SU-DHL-6 (cell line): ENCODE measurements around the gene ATP2A3.

Experiments used
- H2AFZ ChIP-seq: fragments of 200-600 bp; sonication (generic); 2 replicates; pipeline ENCODE4 v1.6.1; 2014; ENCODE audit warnings: low read depth, mild to moderate bottlenecking, moderate library complexity, mixed read lengths, antibody characterized with exemption, low read length; ENCODE audit not compliant: severe bottlenecking
- H3F3A ChIP-seq: fragments of 200-600 bp; shearing (Covaris generic); 2 replicates; pipeline ENCODE4 v1.6.0; 2016; ENCODE audit warnings: antibody characterized with exemption, mild to moderate bottlenecking; ENCODE audit not compliant: insufficient read depth
- H3K27ac ChIP-seq: fragments of 200-600 bp; sonication (generic); 2 replicates; pipeline ENCODE4 v1.5.1; 2016; ENCODE audit warnings: low read depth, mild to moderate bottlenecking, low read length, moderate library complexity, mixed read lengths
- H3K27me3 ChIP-seq: fragments of 200-600 bp; sonication (generic), shearing (Covaris generic); 2 replicates; pipeline ENCODE4 v1.6.0; 2014; ENCODE audit warnings: mild to moderate bottlenecking, low read length
- H3K36me3 ChIP-seq: fragments of 200-600 bp; sonication (generic); 2 replicates; pipeline ENCODE4 v1.6.1; 2014; ENCODE audit warnings: mild to moderate bottlenecking, low read length, mixed read lengths
- H3K4me2 ChIP-seq: fragments of 300-600, 200-600 bp; shearing (Covaris generic), sonication (generic); 2 replicates; pipeline ENCODE4 v1.6.0; 2014; ENCODE audit warnings: low read length, low read depth, mild to moderate bottlenecking; ENCODE audit not compliant: poor library complexity, severe bottlenecking
- H3K4me3 ChIP-seq: fragments of 200-600 bp; sonication (generic); 2 replicates; pipeline ENCODE4 v1.5.1; 2014; ENCODE audit warnings: antibody characterized with exemption, low read length, mild to moderate bottlenecking, mixed read lengths; ENCODE audit not compliant: insufficient read depth, poor library complexity, severe bottlenecking
- H3K79me2 ChIP-seq: fragments of 200-600 bp; sonication (generic); 2 replicates; pipeline ENCODE4 v1.6.1; 2014; ENCODE audit warnings: mild to moderate bottlenecking, low read length, moderate library complexity; ENCODE audit not compliant: insufficient read depth
- H3K9ac ChIP-seq: fragments of 200-600 bp; sonication (generic); 2 replicates; pipeline ENCODE4 v1.7.0; 2014; ENCODE audit warnings: mild to moderate bottlenecking, low read length
- H3K9me2 ChIP-seq: fragments of 200-600 bp; sonication (generic); replicated peaks from 2 replicates; pipeline ENCODE4 v1.6.1; 2014; ENCODE audit warnings: low read length; ENCODE audit not compliant: insufficient read depth
- H3K9me3 ChIP-seq: fragments of 200-600 bp; sonication (generic); 2 replicates; pipeline ENCODE4 v1.6.1; 2014; ENCODE audit warnings: low read length, mixed read lengths; ENCODE audit not compliant: insufficient read depth
- H4K20me1 ChIP-seq: fragments of 200-600 bp; sonication (generic); 2 replicates; pipeline ENCODE4 v1.6.1; 2014; ENCODE audit warnings: low read depth, mild to moderate bottlenecking, antibody characterized with exemption, low read length, moderate library complexity, mixed read lengths
- EZH2phosphoT487 ChIP-seq: fragments of 200-600 bp; sonication (generic), shearing (Covaris generic); conservative IDR thresholded peaks from 2 replicates; pipeline ENCODE4 v1.6.1; 2018; ENCODE audit warnings: mild to moderate bottlenecking, antibody characterized with exemption, low read length, moderate library complexity, mixed read lengths
- TF ChIP-seq, protein P1 (sequence below): fragments of 200-600 bp; sonication (generic); IDR thresholded peaks from one replicate; pipeline ENCODE4 v1.5.1; 2017; ENCODE audit warnings: antibody characterized with exemption, mild to moderate bottlenecking, low read length, moderate library complexity; ENCODE audit not compliant: insufficient read depth, poor library complexity, severe bottlenecking

The ATP2A3 gene

DNA sequence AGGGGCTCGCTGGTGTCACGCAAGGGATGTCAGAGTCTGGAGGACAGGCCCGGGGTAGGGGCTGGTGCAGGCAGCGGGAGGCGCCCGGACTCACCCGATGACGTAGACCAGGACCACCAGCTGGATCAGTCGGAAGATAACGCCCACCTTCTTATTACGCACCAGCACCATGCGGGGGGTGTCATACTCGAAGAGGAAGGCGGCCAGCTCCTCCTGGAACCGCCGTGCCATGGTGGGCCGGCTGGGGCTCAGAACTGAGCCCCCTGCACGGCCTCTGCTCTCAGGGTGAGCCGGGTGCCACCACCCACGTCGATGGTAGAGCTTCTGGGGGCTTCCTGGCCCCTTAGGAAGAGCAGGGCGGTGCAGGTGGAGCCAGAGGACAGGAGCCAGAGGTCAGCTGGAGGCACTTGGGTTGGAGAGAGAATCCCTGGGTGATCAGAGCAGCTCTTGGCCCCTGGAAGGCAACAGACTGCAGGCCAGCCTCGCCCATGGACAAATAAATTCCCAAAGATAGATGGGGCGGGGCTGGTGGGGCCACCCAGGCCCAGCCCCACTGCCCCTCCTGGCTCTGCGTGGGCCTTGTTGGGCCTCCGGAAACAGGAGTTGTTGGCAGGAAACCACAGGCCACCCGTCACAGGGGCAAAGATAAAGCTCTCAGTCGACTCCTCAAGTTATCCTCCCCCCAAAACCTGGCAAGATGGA, 48.1 kb downstream of the ATP2A3 start, which contains the start of gene P2RX1:
TSS of gene P2RX1 (minus strand) at position 471 of the 702 bp plus-strand sequence. CDS start at position 231, 240 bp downstream.
- Histone ChIP-seq H4K20me1 (no peaks in the 10 kb centered on the region), H3K9me2 (no peaks in the 10 kb centered on the region), H3K79me2 (no peaks in the 10 kb centered on the region), H3K9me3 (no peaks in the 10 kb centered on the region), H3K9ac (peak within 1 kb of the TSS; percentile 33; the same call in 1 of the 2 replicates), H3K36me3 (no peaks in the 10 kb centered on the region), H3K27me3 (no peaks in the 10 kb centered on the region), H2AFZ (peak within 1 kb of the TSS; percentile 13), H3K4me3 (no peak within 1 kb of the TSS), H3K4me2 (peak within 1 kb of the TSS; percentile 34), H3F3A (peaks cover 6% of the 10 kb centered on the region; the same call in 1 of the 2 replicates), H3K27ac (peak within 1 kb of the TSS; percentile 18)
- TF ChIP-seq, protein P1, sequence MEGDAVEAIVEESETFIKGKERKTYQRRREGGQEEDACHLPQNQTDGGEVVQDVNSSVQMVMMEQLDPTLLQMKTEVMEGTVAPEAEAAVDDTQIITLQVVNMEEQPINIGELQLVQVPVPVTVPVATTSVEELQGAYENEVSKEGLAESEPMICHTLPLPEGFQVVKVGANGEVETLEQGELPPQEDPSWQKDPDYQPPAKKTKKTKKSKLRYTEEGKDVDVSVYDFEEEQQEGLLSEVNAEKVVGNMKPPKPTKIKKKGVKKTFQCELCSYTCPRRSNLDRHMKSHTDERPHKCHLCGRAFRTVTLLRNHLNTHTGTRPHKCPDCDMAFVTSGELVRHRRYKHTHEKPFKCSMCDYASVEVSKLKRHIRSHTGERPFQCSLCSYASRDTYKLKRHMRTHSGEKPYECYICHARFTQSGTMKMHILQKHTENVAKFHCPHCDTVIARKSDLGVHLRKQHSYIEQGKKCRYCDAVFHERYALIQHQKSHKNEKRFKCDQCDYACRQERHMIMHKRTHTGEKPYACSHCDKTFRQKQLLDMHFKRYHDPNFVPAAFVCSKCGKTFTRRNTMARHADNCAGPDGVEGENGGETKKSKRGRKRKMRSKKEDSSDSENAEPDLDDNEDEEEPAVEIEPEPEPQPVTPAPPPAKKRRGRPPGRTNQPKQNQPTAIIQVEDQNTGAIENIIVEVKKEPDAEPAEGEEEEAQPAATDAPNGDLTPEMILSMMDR: no peak
- TF ChIP-seq EZH2phosphoT487: no peak

DNA sequence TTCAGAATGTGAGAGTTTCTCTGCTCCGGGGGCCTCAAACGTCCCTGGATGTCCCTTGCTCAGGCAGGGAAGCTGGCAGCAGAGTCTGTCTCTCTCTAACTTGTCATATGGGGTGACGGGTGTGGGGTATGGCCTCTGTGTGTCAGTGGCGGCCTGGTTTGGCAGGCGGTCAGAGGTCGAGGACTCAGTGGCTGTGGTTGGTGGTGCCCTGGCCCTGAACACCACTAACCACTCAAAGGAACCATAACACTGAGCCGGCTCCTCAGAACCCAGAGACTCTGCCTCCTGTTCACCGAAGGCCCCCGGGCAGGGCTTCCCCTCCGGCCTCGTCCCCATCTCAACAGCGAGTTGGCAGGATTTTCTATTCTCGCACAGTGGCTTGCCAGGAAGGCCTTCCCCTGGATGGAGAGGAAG, 48.6 kb downstream of the ATP2A3 start:
- no peak overlapping the region for H3K27ac ChIP-seq
- H3K9me3 ChIP-seq: no peaks in the 10 kb centered on the region
- no peak overlapping the region for H3K9ac ChIP-seq
- H3K79me2 ChIP-seq: no peaks in the 10 kb centered on the region
- H3K27me3 ChIP-seq: no peaks in the 10 kb centered on the region
- no peak overlapping the region for H3K4me2 ChIP-seq
- no peak overlapping the region for H2AFZ ChIP-seq
- H3K4me3 ChIP-seq: no peak overlapping the region
- H3F3A ChIP-seq: peaks cover 6% of the 10 kb centered on the region; the same call in 1 of the 2 replicates
- H4K20me1 ChIP-seq: no peaks in the 10 kb centered on the region
- no peaks in the 10 kb centered on the region for H3K9me2 ChIP-seq
- TF ChIP-seq, protein P1: no peak
- no peak for TF ChIP-seq EZH2phosphoT487
- H3K36me3 ChIP-seq: no peaks in the 10 kb centered on the region

DNA sequence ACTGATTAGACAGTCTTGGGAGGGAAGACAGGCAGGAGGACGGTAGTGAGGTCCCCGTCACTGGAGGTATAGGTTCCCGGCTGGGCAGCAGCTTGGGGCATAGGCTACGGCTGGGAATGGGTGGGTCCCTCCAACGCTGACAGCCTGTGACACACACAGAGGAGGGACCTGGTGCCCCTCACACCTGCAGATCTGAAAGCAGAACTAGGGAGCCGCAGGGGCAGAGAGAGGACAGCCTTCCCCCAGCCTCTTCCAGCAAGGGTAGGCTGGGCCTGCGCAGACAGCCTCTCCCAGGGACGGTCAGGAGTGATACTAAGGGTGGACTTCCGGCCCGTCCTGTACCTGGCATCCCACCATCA, 49.9 kb downstream of the ATP2A3 start:
- no peaks in the 10 kb centered on the region for H3K9me2 ChIP-seq
- peaks cover 10% of the 10 kb centered on the region; the same call in 1 of the 2 replicates for H3F3A ChIP-seq
- no peak overlapping the region for H2AFZ ChIP-seq
- H3K4me2 ChIP-seq: peak overlapping the region; percentile 47
- no peaks in the 10 kb centered on the region for H3K9me3 ChIP-seq
- no peaks in the 10 kb centered on the region for H3K79me2 ChIP-seq
- no peak overlapping the region for H3K4me3 ChIP-seq
- no peak for TF ChIP-seq EZH2phosphoT487
- TF ChIP-seq, protein P1: no peak
- H3K36me3 ChIP-seq: no peaks in the 10 kb centered on the region
- H3K9ac ChIP-seq: peak overlapping the region; percentile 25; the same call in 1 of the 2 replicates
- no peaks in the 10 kb centered on the region for H4K20me1 ChIP-seq
- peak overlapping the region; percentile 83 for H3K27ac ChIP-seq
- H3K27me3 ChIP-seq: no peaks in the 10 kb centered on the region
